Thyroid gland (tissue), 4 donors: ENCODE measurements around the gene MAP2K1.
"Not testable (repeated sequence)": the region's sequence is repeated elsewhere in the genome, so short reads cannot be mapped to it uniquely, and the experiment has no call there.

Source experiments
- POLR2A ChIP-seq, 2 donors: fragments of 450-650 bp; IDR thresholded peaks; one replicate each; pipeline ENCODE4 v1.6.1; 2017; ENCODE audit warnings: antibody characterized with exemption in 2 of 2, mild to moderate bottlenecking in 2 of 2, moderate library complexity in 1 of 2
- TF ChIP-seq, protein P1 (sequence below), 6 experiments: fragments of 200-600 bp in 3 of 6; fragments of 450-650 bp in 3 of 6; sonication (generic) in 3 of 6; IDR thresholded peaks; one replicate each; pipeline ENCODE4 v1.5.1; 2016 to 2019; ENCODE audit warnings: antibody characterized with exemption in 6 of 6, mild to moderate bottlenecking in 2 of 6, inconsistent platforms in 1 of 6, moderate library complexity in 1 of 6

DNA sequence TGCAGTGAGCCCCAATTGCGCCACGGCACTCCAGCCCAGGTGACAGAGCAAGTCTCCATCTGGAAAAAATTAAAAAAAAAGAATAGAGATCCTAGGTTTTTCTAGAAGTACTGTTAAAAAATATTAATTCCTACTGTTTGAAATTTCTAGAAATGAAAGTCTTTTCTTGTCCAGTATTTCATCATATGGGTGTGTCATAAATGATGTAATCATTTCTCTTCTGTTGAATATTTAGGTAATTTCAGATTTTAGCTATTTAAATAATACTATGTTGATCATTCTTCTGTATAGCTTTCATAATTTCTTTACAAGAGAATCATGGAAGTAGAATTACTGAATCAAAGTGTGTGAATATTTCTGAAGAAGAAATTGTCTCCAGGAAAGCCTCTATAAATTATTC lies 5.3 kb upstream of the MAP2K1 start:
- TF ChIP-seq, protein P1, sequence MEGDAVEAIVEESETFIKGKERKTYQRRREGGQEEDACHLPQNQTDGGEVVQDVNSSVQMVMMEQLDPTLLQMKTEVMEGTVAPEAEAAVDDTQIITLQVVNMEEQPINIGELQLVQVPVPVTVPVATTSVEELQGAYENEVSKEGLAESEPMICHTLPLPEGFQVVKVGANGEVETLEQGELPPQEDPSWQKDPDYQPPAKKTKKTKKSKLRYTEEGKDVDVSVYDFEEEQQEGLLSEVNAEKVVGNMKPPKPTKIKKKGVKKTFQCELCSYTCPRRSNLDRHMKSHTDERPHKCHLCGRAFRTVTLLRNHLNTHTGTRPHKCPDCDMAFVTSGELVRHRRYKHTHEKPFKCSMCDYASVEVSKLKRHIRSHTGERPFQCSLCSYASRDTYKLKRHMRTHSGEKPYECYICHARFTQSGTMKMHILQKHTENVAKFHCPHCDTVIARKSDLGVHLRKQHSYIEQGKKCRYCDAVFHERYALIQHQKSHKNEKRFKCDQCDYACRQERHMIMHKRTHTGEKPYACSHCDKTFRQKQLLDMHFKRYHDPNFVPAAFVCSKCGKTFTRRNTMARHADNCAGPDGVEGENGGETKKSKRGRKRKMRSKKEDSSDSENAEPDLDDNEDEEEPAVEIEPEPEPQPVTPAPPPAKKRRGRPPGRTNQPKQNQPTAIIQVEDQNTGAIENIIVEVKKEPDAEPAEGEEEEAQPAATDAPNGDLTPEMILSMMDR (IDR thresholded peaks at IDR 0.05): not testable (repeated sequence)
- TF ChIP-seq POLR2A (IDR thresholded peaks at IDR 0.05): not testable (repeated sequence)
